Neural progenitor cell (in vitro differentiated cells): ENCODE results near the gene TRIO. TPM values are rescaled to one million over a fixed set of nuclear protein-coding genes. Genes with fewer than 3 reads are reported as not detected.
"Not testable (repeated sequence)": the region's sequence is repeated elsewhere in the genome, so short reads cannot be mapped to it uniquely, and the experiment has no call there.

Experiments used
- DNase-seq: peaks from one replicate; pipeline ENCODE4 v3.0.0-alpha.2; 2016; ENCODE audit warnings: low spot score
- H2AFZ ChIP-seq: fragments of 200-600 bp; sonication (generic); replicated peaks from 2 replicates; pipeline ENCODE4 v1.6.1; 2016; ENCODE audit warnings: antibody characterized with exemption
- H3F3A ChIP-seq: fragments of 200-600 bp; sonication (generic); 2 replicates; pipeline ENCODE4 v1.6.1; 2016; ENCODE audit warnings: antibody characterized with exemption, low read depth
- H3K27ac ChIP-seq: fragments of 200-600 bp; sonication (generic); 2 replicates; pipeline ENCODE4 v1.5.1; 2016; ENCODE audit warnings: mild to moderate bottlenecking
- H3K27me3 ChIP-seq: fragments of 200-600 bp; sonication (generic); 2 replicates; pipeline ENCODE4 v1.6.1; 2016; ENCODE audit warnings: mild to moderate bottlenecking, moderate library complexity
- H3K36me3 ChIP-seq: fragments of 200-600 bp; sonication (generic); 2 replicates; pipeline ENCODE4 v1.5.1; 2016
- H3K4me1 ChIP-seq: fragments of 200-600 bp; sonication (generic); 2 replicates; pipeline ENCODE4 v1.6.1; 2016; ENCODE audit warnings: mixed run types
- H3K4me2 ChIP-seq: fragments of 200-600 bp; sonication (generic); 2 replicates; pipeline ENCODE4 v1.6.1; 2016
- H3K4me3 ChIP-seq: fragments of 200-600 bp; sonication (generic); 2 replicates; pipeline ENCODE4 v1.5.1; 2016
- H3K79me2 ChIP-seq: fragments of 200-600 bp; sonication (generic); 2 replicates; pipeline ENCODE4 v1.6.1; 2016; ENCODE audit warnings: low read depth
- H3K9ac ChIP-seq: fragments of 200-600 bp; sonication (generic); 2 replicates; pipeline ENCODE4 v1.6.1; 2016
- H3K9me3 ChIP-seq: fragments of 200-600 bp; sonication (generic); 2 replicates; pipeline ENCODE4 v1.5.1; 2016; ENCODE audit warnings: low read depth
- H4K20me1 ChIP-seq: fragments of 200-600 bp; sonication (generic); 2 replicates; pipeline ENCODE4 v1.6.1; 2016; ENCODE audit warnings: low read depth
- H3K27ac Mint-ChIP-seq: 3 replicates; pipeline ENCODE4 v1.8.0; 2021; ENCODE audit warnings: mixed read lengths
- H3K27me3 Mint-ChIP-seq: 2 replicates; pipeline ENCODE4 v1.8.0; 2022; ENCODE audit warnings: low read depth, mild to moderate bottlenecking, inconsistent platforms, moderate library complexity, mixed read lengths; ENCODE audit not compliant: insufficient read depth
- H3K36me3 Mint-ChIP-seq: 3 replicates; pipeline ENCODE4 v1.8.0; 2021; ENCODE audit warnings: mixed read lengths
- H3K4me1 Mint-ChIP-seq: 3 replicates; pipeline ENCODE4 v1.8.0; 2021; ENCODE audit warnings: mixed read lengths
- H3K4me3 Mint-ChIP-seq: 3 replicates; pipeline ENCODE4 v1.8.0; 2021; ENCODE audit warnings: mild to moderate bottlenecking, moderate library complexity, mixed read lengths
- H3K9me3 Mint-ChIP-seq: 3 replicates; pipeline ENCODE4 v1.8.0; 2020; ENCODE audit warnings: mixed read lengths
- CTCF ChIP-seq: fragments of 200-600 bp; sonication (generic); IDR thresholded peaks from 2 replicates; pipeline ENCODE4 v1.5.1; 2017; ENCODE audit warnings: antibody characterized with exemption, mild to moderate bottlenecking
- EZH2 ChIP-seq: fragments of 200-600 bp; sonication (generic); IDR thresholded peaks from 2 replicates; pipeline ENCODE4 v1.6.1; 2017; ENCODE audit warnings: antibody characterized with exemption, mild to moderate bottlenecking, moderate library complexity
- EZH2phosphoT487 ChIP-seq: fragments of 200-600 bp; sonication (generic); IDR thresholded peaks from 2 replicates; pipeline ENCODE4 v1.6.1; 2017; ENCODE audit warnings: antibody characterized with exemption
- total RNA-seq: library from RNA; depleted of rRNA; stranded (reverse); fragments of >200 nt; gene quantifications from 2 replicates; pipeline ENCODE4 v1.2.3, GENCODE V29; 2015; ENCODE audit warnings: low replicate concordance

TRIO gene
- total RNA-seq, 1 donor from 2014 or later: 84.7 TPM

- Histone ChIP-seq H3K36me3 (no peaks in the 10 kb centered on the region), H3F3A (peaks cover 3% of the 10 kb centered on the region), H3K79me2 (peaks cover 95% of the 10 kb centered on the region), H4K20me1 (peaks cover 92% of the 10 kb centered on the region), H2AFZ (no peak overlapping the region), H3K27me3 (no peaks in the 10 kb centered on the region), H3K4me2 (no peak overlapping the region), H3K9ac (no peak overlapping the region), H3K4me1 (peaks cover 23% of the 10 kb centered on the region), H3K9me3 (no peaks in the 10 kb centered on the region), H3K27ac (no peak overlapping the region), H3K4me3 (no peak overlapping the region)
- H3K36me3 Mint-ChIP-seq: no peaks in the 10 kb centered on the region
- no peak for TF ChIP-seq EZH2
- no peak for TF ChIP-seq CTCF
- TF ChIP-seq EZH2phosphoT487: no peak
- no peak for DNase-seq
- H3K4me1 Mint-ChIP-seq: peaks cover 36% of the 10 kb centered on the region
- H3K9me3 Mint-ChIP-seq: peaks cover 3% of the 10 kb centered on the region
- peaks cover 2% of the 10 kb centered on the region for H3K27me3 Mint-ChIP-seq
- no peak overlapping the region for H3K27ac Mint-ChIP-seq
- no peak overlapping the region for H3K4me3 Mint-ChIP-seq
Measured at GRCh38 chr5:14206028-14206725, 63.0 kb downstream of the TRIO start.

- Histone ChIP-seq H3K79me2 (peaks cover 96% of the 10 kb centered on the region), H3K4me1 (peaks cover 20% of the 10 kb centered on the region), H4K20me1 (peaks cover 87% of the 10 kb centered on the region)
- not testable (repeated sequence) for H3K4me3 Mint-ChIP-seq, DNase-seq, H3K27me3 Mint-ChIP-seq, H3K9ac ChIP-seq, H3K36me3 ChIP-seq, H3F3A ChIP-seq, H2AFZ ChIP-seq, H3K36me3 Mint-ChIP-seq, H3K27ac Mint-ChIP-seq, H3K9me3 ChIP-seq, H3K9me3 Mint-ChIP-seq, H3K27me3 ChIP-seq, H3K4me2 ChIP-seq, H3K4me3 ChIP-seq, H3K27ac ChIP-seq
- H3K4me1 Mint-ChIP-seq: peaks cover 28% of the 10 kb centered on the region
Measured at GRCh38 chr5:14207428-14207827, 64.3 kb downstream of the TRIO start.

- no peak overlapping the region for H3K4me3 Mint-ChIP-seq
- no peaks in the 10 kb centered on the region for H3K9me3 ChIP-seq
- H3K36me3 ChIP-seq: no peaks in the 10 kb centered on the region
- H3K9me3 Mint-ChIP-seq: peaks cover 3% of the 10 kb centered on the region
- peaks cover 3% of the 10 kb centered on the region for H3F3A ChIP-seq
- TF ChIP-seq CTCF: no peak
- TF ChIP-seq EZH2: no peak
- no peak for TF ChIP-seq EZH2phosphoT487
- no peak overlapping the region for H2AFZ ChIP-seq
- H3K27ac ChIP-seq: no peak overlapping the region
- peaks cover 2% of the 10 kb centered on the region for H3K27me3 Mint-ChIP-seq
- no peak overlapping the region for H3K9ac ChIP-seq
- H3K27me3 ChIP-seq: no peaks in the 10 kb centered on the region
- no peaks in the 10 kb centered on the region for H3K36me3 Mint-ChIP-seq
- no peak overlapping the region for H3K4me3 ChIP-seq
- peaks cover 20% of the 10 kb centered on the region for H3K4me1 ChIP-seq
- H4K20me1 ChIP-seq: peaks cover 87% of the 10 kb centered on the region
- peaks cover 94% of the 10 kb centered on the region for H3K79me2 ChIP-seq
- H3K4me1 Mint-ChIP-seq: peaks cover 24% of the 10 kb centered on the region
- no peak overlapping the region for H3K4me2 ChIP-seq
- no peak overlapping the region for H3K27ac Mint-ChIP-seq
- DNase-seq: no peak
Measured at GRCh38 chr5:14208071-14209021, 65.2 kb downstream of the TRIO start.
